ENCODE data around the gene WSCD2. TPM values are rescaled to one million over a fixed set of nuclear protein-coding genes. Genes with fewer than 3 reads are reported as not detected.

WSCD2 gene
- total RNA-seq, 1 donor from 2014 or later: not detected

DNA sequence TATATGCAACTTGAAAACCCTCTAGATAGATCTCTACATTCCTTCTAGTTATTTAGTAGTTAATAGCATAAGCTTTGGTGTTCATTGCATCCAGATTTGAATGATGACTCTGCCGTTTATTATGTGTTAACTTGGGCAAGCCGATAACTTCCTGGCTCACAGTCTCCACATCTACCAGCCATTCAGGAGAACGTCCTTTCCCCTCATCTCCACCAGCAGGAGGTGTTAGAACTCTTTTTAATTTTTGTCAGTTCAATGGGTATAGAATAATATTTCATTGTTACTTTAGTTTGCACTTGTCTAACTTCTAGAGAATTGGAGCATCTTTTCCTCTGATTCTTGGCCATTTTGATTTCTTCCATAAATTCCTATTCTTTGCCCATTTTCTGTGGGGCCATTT, 30.0 kb upstream of the WSCD2 start:
- intact Hi-C loops (cut with micrococcal nuclease): no loop called here

DNA sequence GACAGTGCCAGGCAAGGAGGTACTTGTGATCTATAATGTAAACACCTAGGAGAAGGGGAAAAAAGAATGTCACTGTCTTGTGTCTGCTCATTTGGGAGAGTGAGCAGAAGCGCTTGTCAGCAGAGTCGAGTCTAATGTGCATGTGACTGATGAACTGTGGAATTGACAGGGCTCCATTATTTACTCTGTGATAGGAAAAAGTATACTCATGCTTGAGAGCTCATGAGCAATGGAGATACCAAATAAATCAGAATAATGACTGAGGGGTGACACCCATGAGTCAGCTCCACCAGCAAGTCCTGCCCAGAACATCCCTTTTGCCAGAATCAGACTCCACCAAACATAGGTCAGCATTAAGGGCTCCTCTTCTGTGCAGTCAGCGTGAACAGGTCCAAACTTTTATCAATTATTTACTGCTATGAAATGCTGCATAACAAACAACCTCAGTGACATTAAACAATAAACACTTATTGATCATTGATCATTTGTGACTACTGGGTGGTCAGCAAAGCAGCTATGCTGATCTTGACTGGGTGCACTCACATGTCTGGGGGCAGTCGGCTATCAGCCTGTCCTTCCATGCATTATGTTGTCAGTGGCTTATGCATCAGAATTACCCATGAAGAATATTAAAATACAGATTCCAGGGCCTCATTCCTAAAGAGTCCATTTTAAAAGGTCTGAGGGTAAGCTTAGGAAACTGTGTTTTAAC, 29.2 kb upstream of the WSCD2 start:
- H3K4me3 Mint-ChIP-seq: no peak overlapping the region
- intact Hi-C loops (cut with micrococcal nuclease): no loop called here
- H3K27ac Mint-ChIP-seq: no peak overlapping the region
- no peaks in the 10 kb centered on the region for H3K9me3 Mint-ChIP-seq
- no peaks in the 10 kb centered on the region for H3K36me3 Mint-ChIP-seq (ENCODE audit: low read depth)
- no peak for DNase-seq (ENCODE audit: low spot score)
- peaks cover 3% of the 10 kb centered on the region for H3K27me3 Mint-ChIP-seq (ENCODE audit: insufficient read depth)
- no peaks in the 10 kb centered on the region for H3K4me1 Mint-ChIP-seq (ENCODE audit: low read depth)

More for the DNA sequence above, 30.0 kb upstream of the WSCD2 start:
- H3K36me3 Mint-ChIP-seq (ENCODE audit: low read depth): no peaks in the 10 kb centered on the region
- peaks cover 3% of the 10 kb centered on the region for H3K27me3 Mint-ChIP-seq (ENCODE audit: insufficient read depth)
- DNase-seq (ENCODE audit: low spot score): no peak
- H3K4me1 Mint-ChIP-seq (ENCODE audit: low read depth): no peaks in the 10 kb centered on the region
- H3K27ac Mint-ChIP-seq: no peak overlapping the region
- no peaks in the 10 kb centered on the region for H3K9me3 Mint-ChIP-seq
- H3K4me3 Mint-ChIP-seq: no peak overlapping the region

DNA sequence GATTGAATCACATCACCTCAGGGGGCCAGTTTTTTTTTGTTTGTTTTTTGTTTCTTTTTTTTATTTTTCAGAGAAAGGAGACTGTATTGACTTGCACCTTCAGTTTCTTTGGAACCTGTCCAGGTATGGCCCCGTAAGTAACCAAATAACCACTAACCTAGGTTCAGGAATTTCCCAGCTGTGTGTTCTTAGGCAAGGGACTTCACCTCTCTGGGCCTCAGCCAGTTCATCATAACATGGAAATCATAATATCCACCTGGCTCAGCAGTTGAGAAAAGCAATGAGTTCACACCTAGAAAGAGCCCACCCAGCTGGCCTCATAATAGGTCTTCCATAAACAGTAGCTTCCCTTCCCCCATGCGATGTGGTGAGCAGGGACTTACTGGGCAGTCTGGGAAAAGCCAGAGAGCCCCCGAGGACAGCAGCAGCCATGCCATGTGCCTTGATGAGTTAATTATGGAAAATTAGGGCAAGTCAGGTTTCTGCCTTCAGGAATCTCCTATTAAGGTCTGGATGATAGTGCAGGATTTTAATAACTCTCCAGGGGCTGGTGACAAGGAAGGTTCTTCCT, 27.4 kb upstream of the WSCD2 start:
- Mint-ChIP-seq H3K4me3 (no peak overlapping the region), H3K9me3 (no peaks in the 10 kb centered on the region), H3K36me3 (ENCODE audit: low read depth) (no peaks in the 10 kb centered on the region), H3K27me3 (ENCODE audit: insufficient read depth) (peaks cover 3% of the 10 kb centered on the region), H3K4me1 (ENCODE audit: low read depth) (no peaks in the 10 kb centered on the region), H3K27ac (no peak overlapping the region)
- intact Hi-C loops (cut with micrococcal nuclease): no loop called here
- DNase-seq (ENCODE audit: low spot score): no peak

DNA sequence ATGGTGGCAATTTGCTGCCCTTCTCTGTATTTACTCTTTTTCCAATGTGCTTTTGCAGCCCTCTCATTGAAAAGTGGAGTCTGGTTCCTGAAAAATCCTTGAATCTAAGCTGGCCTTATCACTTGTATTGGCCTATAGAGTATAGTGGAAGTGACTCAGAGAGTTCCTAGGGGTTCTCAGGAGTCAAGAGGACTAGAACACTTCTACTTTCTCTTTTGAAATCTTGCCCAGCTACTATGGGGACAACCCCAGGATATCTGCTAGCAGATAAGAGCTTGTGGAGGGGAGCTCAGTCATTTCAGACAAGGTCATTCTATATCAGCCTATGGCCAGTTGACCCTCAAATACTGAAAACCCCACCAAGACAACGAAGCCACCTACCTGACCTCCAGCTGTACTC, 26.7 kb upstream of the WSCD2 start:
- Mint-ChIP-seq H3K27me3 (ENCODE audit: insufficient read depth) (peaks cover 2% of the 10 kb centered on the region), H3K4me3 (no peak overlapping the region), H3K9me3 (no peaks in the 10 kb centered on the region), H3K4me1 (ENCODE audit: low read depth) (no peaks in the 10 kb centered on the region), H3K27ac (no peak overlapping the region), H3K36me3 (ENCODE audit: low read depth) (no peaks in the 10 kb centered on the region)
- intact Hi-C loops (cut with micrococcal nuclease): no loop called here
- DNase-seq (ENCODE audit: low spot score): no peak

DNA sequence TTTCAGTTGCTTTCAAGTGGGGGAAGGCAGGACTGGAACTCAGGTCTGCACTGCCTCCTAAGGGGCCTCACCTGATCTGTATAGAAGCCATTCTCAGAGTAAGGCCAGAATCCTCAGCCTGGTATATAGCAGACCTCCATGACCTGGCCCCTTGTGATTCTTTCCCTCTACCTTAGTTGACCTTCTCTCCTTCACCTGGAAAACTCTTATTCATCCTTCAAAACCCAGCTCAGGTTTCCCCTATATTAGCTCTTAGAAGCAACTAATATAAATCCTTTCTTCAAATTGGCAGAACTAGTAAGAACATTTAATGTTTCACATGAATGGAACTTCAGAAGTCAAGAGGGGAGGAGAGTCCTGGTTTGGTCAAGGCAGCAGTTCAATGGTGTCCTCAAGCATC, 26.0 kb upstream of the WSCD2 start:
- H3K27me3 Mint-ChIP-seq (ENCODE audit: insufficient read depth): peaks cover 2% of the 10 kb centered on the region
- H3K36me3 Mint-ChIP-seq (ENCODE audit: low read depth): no peaks in the 10 kb centered on the region
- no peak overlapping the region for H3K27ac Mint-ChIP-seq
- H3K4me3 Mint-ChIP-seq: no peak overlapping the region
- H3K9me3 Mint-ChIP-seq: no peaks in the 10 kb centered on the region
- H3K4me1 Mint-ChIP-seq (ENCODE audit: low read depth): no peaks in the 10 kb centered on the region
- DNase-seq (ENCODE audit: low spot score): no peak
- intact Hi-C loops (cut with micrococcal nuclease): no loop called here

DNA sequence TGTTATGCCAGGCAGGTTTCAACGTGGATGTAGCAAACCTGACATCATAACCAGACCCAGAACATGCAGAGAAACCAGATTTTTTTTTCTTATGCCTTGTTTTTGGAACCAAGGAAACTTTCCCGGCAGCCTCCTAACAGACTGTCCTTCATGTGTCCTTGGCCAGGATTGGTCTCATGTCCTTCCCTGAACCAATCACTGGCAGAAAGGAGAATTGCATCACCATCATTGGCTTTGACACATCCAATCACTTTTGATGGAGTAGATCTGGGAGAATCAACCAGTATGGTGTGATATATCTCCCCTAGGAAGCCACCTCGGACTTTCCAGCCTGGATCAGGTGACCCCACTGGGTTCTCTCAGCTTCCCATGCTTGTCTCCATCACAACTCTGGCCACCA, 25.6 kb upstream of the WSCD2 start:
- Mint-ChIP-seq H3K27ac (no peak overlapping the region), H3K27me3 (ENCODE audit: insufficient read depth) (peaks cover 2% of the 10 kb centered on the region), H3K9me3 (no peaks in the 10 kb centered on the region), H3K4me1 (ENCODE audit: low read depth) (no peaks in the 10 kb centered on the region), H3K4me3 (no peak overlapping the region), H3K36me3 (ENCODE audit: low read depth) (no peaks in the 10 kb centered on the region)
- intact Hi-C loops (cut with micrococcal nuclease): no loop called here
- no peak for DNase-seq (ENCODE audit: low spot score)

DNA sequence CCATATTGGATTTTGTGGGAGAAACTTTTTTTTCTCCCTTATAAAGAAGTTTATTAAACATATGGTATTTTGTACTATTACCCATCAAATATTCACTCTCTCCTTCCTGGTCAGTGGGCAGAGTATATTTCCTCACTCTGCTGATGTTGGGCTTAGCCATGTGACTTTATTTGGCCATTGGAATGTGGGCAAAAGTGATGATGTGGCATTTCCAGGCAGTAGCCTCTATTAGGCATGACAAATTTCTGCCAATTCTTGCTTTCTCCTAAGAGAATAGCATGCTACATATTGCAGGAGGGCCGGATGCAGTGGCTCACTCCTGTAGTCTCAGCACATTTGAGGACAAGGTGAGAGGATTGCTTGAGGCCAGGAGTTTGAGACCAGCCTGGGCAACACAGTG, 24.4 kb upstream of the WSCD2 start:
- H3K36me3 Mint-ChIP-seq (ENCODE audit: low read depth): no peaks in the 10 kb centered on the region
- H3K27me3 Mint-ChIP-seq (ENCODE audit: insufficient read depth): no peaks in the 10 kb centered on the region
- no peak for DNase-seq (ENCODE audit: low spot score)
- H3K27ac Mint-ChIP-seq: no peak overlapping the region
- H3K4me3 Mint-ChIP-seq: no peak overlapping the region
- no peaks in the 10 kb centered on the region for H3K4me1 Mint-ChIP-seq (ENCODE audit: low read depth)
- no peaks in the 10 kb centered on the region for H3K9me3 Mint-ChIP-seq
- intact Hi-C loops (cut with micrococcal nuclease): no loop called here

DNA sequence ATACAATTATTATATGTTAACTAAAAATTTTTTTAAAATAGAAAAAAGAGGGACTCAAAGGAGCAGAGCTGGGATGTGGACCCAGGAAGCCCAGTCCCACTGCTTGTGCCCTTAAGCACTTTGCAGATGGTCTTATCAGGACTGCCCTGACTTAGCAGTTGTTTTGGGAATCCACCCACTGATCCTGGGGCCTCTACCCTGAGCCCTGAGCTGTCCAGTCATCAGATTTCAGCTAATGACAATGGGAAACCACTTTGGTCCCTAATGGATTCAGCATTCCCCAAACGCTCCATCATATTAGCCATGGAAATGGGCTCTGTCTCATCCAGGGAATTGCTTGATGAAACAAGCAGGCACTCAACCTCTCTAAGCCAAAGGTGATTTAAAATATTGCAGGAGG, 22.5 kb upstream of the WSCD2 start:
- H3K4me1 Mint-ChIP-seq (ENCODE audit: low read depth): no peaks in the 10 kb centered on the region
- no peaks in the 10 kb centered on the region for H3K27me3 Mint-ChIP-seq (ENCODE audit: insufficient read depth)
- intact Hi-C loops (cut with micrococcal nuclease): no loop called here
- H3K36me3 Mint-ChIP-seq (ENCODE audit: low read depth): no peaks in the 10 kb centered on the region
- no peak overlapping the region for H3K4me3 Mint-ChIP-seq
- H3K9me3 Mint-ChIP-seq: no peaks in the 10 kb centered on the region
- DNase-seq (ENCODE audit: low spot score): no peak
- H3K27ac Mint-ChIP-seq: no peak overlapping the region

DNA sequence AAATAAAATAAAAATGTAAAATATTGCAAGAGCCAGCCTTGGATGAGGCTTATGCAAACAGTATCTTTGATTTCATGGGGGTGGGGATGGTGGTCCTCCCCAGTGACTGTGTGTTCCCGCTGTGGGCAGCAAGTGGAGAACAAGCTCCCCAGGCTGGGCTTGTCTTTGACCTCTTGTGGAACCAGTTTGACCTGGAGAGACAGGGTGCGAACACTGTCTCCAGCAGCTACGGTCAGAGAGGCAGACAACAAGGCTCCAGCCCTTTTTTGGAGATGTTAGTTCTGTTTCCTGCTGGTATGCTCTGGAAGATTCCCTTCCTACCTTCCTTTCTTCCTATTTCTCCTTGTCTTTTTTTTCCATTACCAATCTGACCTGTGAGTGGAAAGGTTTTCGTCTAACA, 21.8 kb upstream of the WSCD2 start:
- intact Hi-C loops (cut with micrococcal nuclease): no loop called here
- Mint-ChIP-seq H3K27ac (no peak overlapping the region), H3K36me3 (ENCODE audit: low read depth) (no peaks in the 10 kb centered on the region), H3K4me3 (no peak overlapping the region), H3K27me3 (ENCODE audit: insufficient read depth) (no peaks in the 10 kb centered on the region), H3K9me3 (no peaks in the 10 kb centered on the region), H3K4me1 (ENCODE audit: low read depth) (no peaks in the 10 kb centered on the region)
- no peak for DNase-seq (ENCODE audit: low spot score)

DNA sequence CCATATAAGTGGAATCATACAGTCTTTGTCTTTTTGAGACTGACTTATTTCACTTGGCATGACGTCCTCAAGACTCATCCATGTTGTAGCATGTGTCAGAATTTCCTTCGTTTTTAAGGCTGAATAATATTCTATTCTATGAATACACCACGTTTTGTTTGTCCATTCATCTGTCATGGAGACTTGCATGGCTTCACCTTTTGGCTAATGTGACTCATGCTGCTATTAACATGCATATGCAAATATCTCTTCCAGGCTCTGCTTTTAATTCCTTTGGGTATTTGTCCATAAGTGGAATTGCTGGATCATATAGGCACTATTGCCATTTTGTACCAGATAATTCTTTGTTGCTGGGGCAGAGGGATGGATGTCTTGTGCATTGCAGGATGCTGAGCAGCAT, 19.6 kb upstream of the WSCD2 start:
- Mint-ChIP-seq H3K27me3 (ENCODE audit: insufficient read depth) (no peaks in the 10 kb centered on the region), H3K4me1 (ENCODE audit: low read depth) (no peaks in the 10 kb centered on the region), H3K27ac (no peak overlapping the region), H3K4me3 (no peak overlapping the region), H3K36me3 (ENCODE audit: low read depth) (no peaks in the 10 kb centered on the region), H3K9me3 (no peaks in the 10 kb centered on the region)
- DNase-seq (ENCODE audit: low spot score): no peak
- intact Hi-C loops (cut with micrococcal nuclease): no loop called here

DNA sequence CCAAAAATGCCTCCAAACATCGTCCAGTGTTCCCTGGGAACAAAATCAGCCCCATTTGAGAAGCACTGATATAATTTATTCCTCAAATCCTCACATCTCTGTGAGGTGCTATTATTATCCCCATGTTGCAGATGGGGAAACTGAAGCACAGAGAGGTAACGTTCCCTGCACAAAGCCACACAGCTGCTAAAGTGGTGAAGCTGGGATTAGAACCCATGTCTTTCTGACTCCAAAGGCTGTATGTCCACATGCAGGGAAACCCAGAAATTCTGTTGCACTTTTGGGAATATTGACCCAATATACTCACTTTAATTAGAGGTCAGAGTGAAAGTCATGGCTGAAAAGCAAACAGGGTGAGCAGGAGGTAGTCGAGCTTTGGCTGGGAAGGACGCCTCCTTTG, 19.1 kb upstream of the WSCD2 start:
- intact Hi-C loops (cut with micrococcal nuclease): no loop called here
- Mint-ChIP-seq H3K27me3 (ENCODE audit: insufficient read depth) (no peaks in the 10 kb centered on the region), H3K4me1 (ENCODE audit: low read depth) (no peaks in the 10 kb centered on the region), H3K9me3 (no peaks in the 10 kb centered on the region), H3K4me3 (no peak overlapping the region), H3K36me3 (ENCODE audit: low read depth) (no peaks in the 10 kb centered on the region), H3K27ac (no peak overlapping the region)
- no peak for DNase-seq (ENCODE audit: low spot score)

DNA sequence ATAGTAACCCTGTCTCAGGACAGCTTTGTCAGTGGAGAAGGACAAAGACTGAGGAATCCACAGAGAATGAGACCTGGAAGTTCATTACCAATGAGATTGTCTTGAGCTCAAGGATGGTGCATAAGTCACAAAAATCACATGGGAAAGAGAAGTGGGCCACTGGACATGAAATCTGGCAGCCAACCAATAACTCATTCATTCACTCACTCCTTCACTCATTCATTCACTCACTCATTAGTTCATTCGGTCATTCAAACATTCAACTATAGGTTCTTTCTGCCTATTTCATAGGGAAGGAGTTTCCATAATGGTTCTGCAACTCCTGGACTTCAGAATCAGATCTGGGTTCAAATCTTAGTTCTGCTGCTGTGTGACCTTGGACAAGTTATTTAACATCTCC, 18.2 kb upstream of the WSCD2 start:
- Mint-ChIP-seq H3K27me3 (ENCODE audit: insufficient read depth) (no peaks in the 10 kb centered on the region), H3K4me1 (ENCODE audit: low read depth) (no peaks in the 10 kb centered on the region), H3K4me3 (no peak overlapping the region), H3K27ac (no peak overlapping the region), H3K36me3 (ENCODE audit: low read depth) (no peaks in the 10 kb centered on the region), H3K9me3 (no peaks in the 10 kb centered on the region)
- intact Hi-C loops (cut with micrococcal nuclease): no loop called here
- DNase-seq (ENCODE audit: low spot score): no peak

DNA sequence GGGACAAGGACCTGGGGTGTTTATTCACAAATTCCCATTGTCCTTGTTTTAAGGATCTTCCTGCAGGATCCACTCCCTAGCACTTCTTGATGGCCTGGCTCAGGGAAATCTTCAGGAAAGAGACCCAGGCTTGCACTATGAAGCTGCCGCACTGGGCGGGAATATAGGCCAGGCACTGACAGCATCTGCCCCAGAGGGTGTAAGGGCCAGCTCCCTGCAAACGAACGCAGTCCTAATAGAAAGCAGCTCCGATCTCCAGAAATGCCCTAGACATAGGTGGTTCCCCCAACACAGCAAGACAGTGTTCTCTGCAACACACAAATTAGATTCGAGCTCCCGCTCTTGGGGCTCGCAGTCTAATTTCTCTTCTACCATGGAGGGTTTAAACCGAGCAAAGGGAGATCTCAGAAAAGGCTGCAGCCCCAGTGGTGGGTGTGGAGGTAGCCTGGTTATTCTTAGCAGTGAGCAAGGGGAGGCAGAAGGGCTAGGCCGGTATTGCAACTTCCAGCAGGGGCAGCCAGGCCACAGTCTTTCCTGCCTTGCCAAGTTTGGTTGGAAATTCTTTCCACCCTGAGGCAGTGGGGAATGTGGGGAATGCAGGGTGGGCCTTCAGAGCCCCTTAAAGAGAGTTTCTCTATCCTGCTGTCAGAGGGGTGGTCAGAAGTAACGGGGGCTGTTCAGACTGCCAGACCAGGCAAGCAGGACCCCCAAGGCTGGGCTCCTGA, 16.1 kb upstream of the WSCD2 start:
- intact Hi-C loops (cut with micrococcal nuclease): no loop called here
- no peaks in the 10 kb centered on the region for H3K27me3 Mint-ChIP-seq (ENCODE audit: insufficient read depth)
- DNase-seq (ENCODE audit: low spot score): no peak
- no peaks in the 10 kb centered on the region for H3K9me3 Mint-ChIP-seq
- no peaks in the 10 kb centered on the region for H3K4me1 Mint-ChIP-seq (ENCODE audit: low read depth)
- H3K4me3 Mint-ChIP-seq: no peak overlapping the region
- H3K36me3 Mint-ChIP-seq (ENCODE audit: low read depth): no peaks in the 10 kb centered on the region
- no peak overlapping the region for H3K27ac Mint-ChIP-seq
